ENCODE data around the gene ZNF878.
"Not testable (repeated sequence)": the region's sequence is repeated elsewhere in the genome, so short reads cannot be mapped to it uniquely, and the experiment has no call there.

ZNF878 gene

GRCh38 chr19:12052497-12053169 lies at the start of gene ZNF878:
ZNF878 (minus strand) TSS chr19:12052961; CDS start chr19:12052801, 160 bp downstream.
- Mint-ChIP-seq H3K9me3 (no peaks in the 10 kb centered on the region), H3K4me1 (ENCODE audit: low read depth) (peaks cover 22% of the 10 kb centered on the region), H3K27me3 (peaks cover 55% of the 10 kb centered on the region), H3K4me3 (peak within 1 kb of the TSS; percentile 82), H3K36me3 (ENCODE audit: low read depth) (no peaks in the 10 kb centered on the region), H3K27ac (peak within 1 kb of the TSS; percentile 34)
- intact Hi-C loops (cut with micrococcal nuclease), result loop anchor here (2.0 to 10.0 kb wide), 3 partner anchors 18 to 168 kb away; partner anchors contain the start of genes ZNF433 and ZNF69

GRCh38 chr19:12098040-12098439 lies 45.3 kb upstream of the ZNF878 start:
- Mint-ChIP-seq H3K27me3 (no peaks in the 10 kb centered on the region), H3K27ac (no peak overlapping the region), H3K4me1 (ENCODE audit: low read depth) (peaks cover 10% of the 10 kb centered on the region), H3K4me3 (no peak overlapping the region), H3K36me3 (ENCODE audit: low read depth) (peaks cover 33% of the 10 kb centered on the region), H3K9me3 (peaks cover 49% of the 10 kb centered on the region)
- intact Hi-C loops (cut with micrococcal nuclease), result no loop called here

- no peak overlapping the region for H3K27ac Mint-ChIP-seq
- intact Hi-C loops (cut with micrococcal nuclease), result no loop called here
- peaks cover 44% of the 10 kb centered on the region for H3K9me3 Mint-ChIP-seq
- no peaks in the 10 kb centered on the region for H3K27me3 Mint-ChIP-seq
- H3K36me3 Mint-ChIP-seq (ENCODE audit: low read depth), result peaks cover 23% of the 10 kb centered on the region
- peaks cover 19% of the 10 kb centered on the region for H3K4me1 Mint-ChIP-seq (ENCODE audit: low read depth)
- H3K4me3 Mint-ChIP-seq, result no peak overlapping the region
Measured at GRCh38 chr19:12095111-12095790, 42.5 kb upstream of the ZNF878 start.

- Mint-ChIP-seq H3K36me3 (ENCODE audit: low read depth) (peaks cover 23% of the 10 kb centered on the region), H3K4me1 (ENCODE audit: low read depth) (peaks cover 19% of the 10 kb centered on the region), H3K27me3 (no peaks in the 10 kb centered on the region), H3K27ac (no peak overlapping the region), H3K4me3 (no peak overlapping the region), H3K9me3 (peaks cover 29% of the 10 kb centered on the region)
- intact Hi-C loops (cut with micrococcal nuclease), result loop anchor here (2.0 kb wide), 1 partner anchor 29 kb away; the partner anchor contains the start of gene ZNF844
Measured at GRCh38 chr19:12093777-12094176, 41.0 kb upstream of the ZNF878 start.

- Mint-ChIP-seq H3K36me3 (ENCODE audit: low read depth) (peaks cover 17% of the 10 kb centered on the region), H3K27ac (peak overlapping the region; percentile 81)
- intact Hi-C loops (cut with micrococcal nuclease), result loop anchor here (1.0 to 2.0 kb wide), 2 partner anchors 28 to 169 kb away; partner anchors contain the start of gene ZNF844
Measured at GRCh38 chr19:12092956-12093355, 40.2 kb upstream of the ZNF878 start.

GRCh38 chr19:12092065-12092867 lies 39.5 kb upstream of the ZNF878 start:
- Mint-ChIP-seq H3K4me3 (peak overlapping the region; percentile 84), H3K27ac (peak overlapping the region; percentile 81), H3K4me1 (ENCODE audit: low read depth) (peaks cover 14% of the 10 kb centered on the region), H3K36me3 (ENCODE audit: low read depth) (peaks cover 13% of the 10 kb centered on the region), H3K27me3 (no peaks in the 10 kb centered on the region), H3K9me3 (peaks cover 22% of the 10 kb centered on the region)
- intact Hi-C loops (cut with micrococcal nuclease), result loop anchor here (1.0 to 2.0 kb wide), 2 partner anchors 27 to 168 kb away; partner anchors contain the start of gene ZNF844

More at GRCh38 chr19:12092956-12093355, 40.2 kb upstream of the ZNF878 start:
- H3K27me3 Mint-ChIP-seq, result no peaks in the 10 kb centered on the region
- peaks cover 16% of the 10 kb centered on the region for H3K4me1 Mint-ChIP-seq (ENCODE audit: low read depth)
- peak overlapping the region; percentile 84 for H3K4me3 Mint-ChIP-seq
- peaks cover 23% of the 10 kb centered on the region for H3K9me3 Mint-ChIP-seq

GRCh38 chr19:12090807-12091206 lies 38.0 kb upstream of the ZNF878 start:
- peaks cover 14% of the 10 kb centered on the region for H3K4me1 Mint-ChIP-seq (ENCODE audit: low read depth)

GRCh38 chr19:12085074-12085818 lies 32.5 kb upstream of the ZNF878 start:
- intact Hi-C loops (cut with micrococcal nuclease), result no loop called here
- H3K27me3 Mint-ChIP-seq, result no peaks in the 10 kb centered on the region
- no peak overlapping the region for H3K4me3 Mint-ChIP-seq
- no peaks in the 10 kb centered on the region for H3K4me1 Mint-ChIP-seq (ENCODE audit: low read depth)
- H3K36me3 Mint-ChIP-seq (ENCODE audit: low read depth), result no peaks in the 10 kb centered on the region
- peaks cover 34% of the 10 kb centered on the region for H3K9me3 Mint-ChIP-seq
- H3K27ac Mint-ChIP-seq, result no peak overlapping the region

More at GRCh38 chr19:12090807-12091206, 38.0 kb upstream of the ZNF878 start:
- peaks cover 6% of the 10 kb centered on the region for H3K36me3 Mint-ChIP-seq (ENCODE audit: low read depth)
- peak overlapping the region; percentile 28 for H3K27ac Mint-ChIP-seq
- peaks cover 10% of the 10 kb centered on the region for H3K9me3 Mint-ChIP-seq
- no peaks in the 10 kb centered on the region for H3K27me3 Mint-ChIP-seq
- H3K4me3 Mint-ChIP-seq, result no peak overlapping the region
- intact Hi-C loops (cut with micrococcal nuclease), result loop anchor here (1.0 kb wide), 1 partner anchor 50 kb away; no protein-coding TSS in a partner anchor

GRCh38 chr19:12083336-12083735 lies 30.6 kb upstream of the ZNF878 start:
- H3K4me3 Mint-ChIP-seq; H3K27ac Mint-ChIP-seq; H3K27me3 Mint-ChIP-seq; intact Hi-C loops (cut with micrococcal nuclease); H3K4me1 Mint-ChIP-seq (ENCODE audit: low read depth): not testable (repeated sequence)
- Mint-ChIP-seq H3K9me3 (peaks cover 48% of the 10 kb centered on the region), H3K36me3 (ENCODE audit: low read depth) (peaks cover 14% of the 10 kb centered on the region)

- intact Hi-C loops (cut with micrococcal nuclease), result no loop called here
- Mint-ChIP-seq H3K27ac (no peak overlapping the region), H3K9me3 (peaks cover 73% of the 10 kb centered on the region), H3K4me3 (no peak overlapping the region), H3K27me3 (no peaks in the 10 kb centered on the region), H3K36me3 (ENCODE audit: low read depth) (peaks cover 72% of the 10 kb centered on the region), H3K4me1 (ENCODE audit: low read depth) (no peaks in the 10 kb centered on the region)
Measured at GRCh38 chr19:12077375-12077774, 24.6 kb upstream of the ZNF878 start.

GRCh38 chr19:12076331-12076730 lies 23.6 kb upstream of the ZNF878 start:
- H3K4me1 Mint-ChIP-seq (ENCODE audit: low read depth); H3K4me3 Mint-ChIP-seq; H3K27ac Mint-ChIP-seq; intact Hi-C loops (cut with micrococcal nuclease); H3K27me3 Mint-ChIP-seq: not testable (repeated sequence)
- Mint-ChIP-seq H3K9me3 (peaks cover 70% of the 10 kb centered on the region), H3K36me3 (ENCODE audit: low read depth) (peaks cover 78% of the 10 kb centered on the region)

- H3K36me3 Mint-ChIP-seq (ENCODE audit: low read depth), result peaks cover 84% of the 10 kb centered on the region
- H3K27me3 Mint-ChIP-seq, result no peaks in the 10 kb centered on the region
- H3K4me1 Mint-ChIP-seq (ENCODE audit: low read depth), result no peaks in the 10 kb centered on the region
- no peak overlapping the region for H3K4me3 Mint-ChIP-seq
- H3K9me3 Mint-ChIP-seq, result peaks cover 70% of the 10 kb centered on the region
- intact Hi-C loops (cut with micrococcal nuclease), result no loop called here
- H3K27ac Mint-ChIP-seq, result no peak overlapping the region
Measured at GRCh38 chr19:12075538-12076139, 22.9 kb upstream of the ZNF878 start.

Measured in dendritic cell treated with granulocyte-macrophage colony-stimulating factor and Interleukin-4, amounts not matched to agents 40 ng/mL and 50 ng/mL, for 4 days (primary cell).